Embryonic facial prominence (tissue), 1 donor: ENCODE measurements around the gene ATP2B3.

Experiments
- DNase-seq: peaks from one replicate; pipeline ENCODE4 v3.0.0-alpha.2; 2016; ENCODE audit errors: extremely low spot score

ATP2B3 gene

GRCh38 chrX:153507484-153508178, 9.8 kb upstream of the ATP2B3 start:
- no peak for DNase-seq

GRCh38 chrX:153509592-153509991, 7.8 kb upstream of the ATP2B3 start:
- no peak for DNase-seq

GRCh38 chrX:153510383-153510782, 7.1 kb upstream of the ATP2B3 start:
- no peak for DNase-seq

- DNase-seq: no peak
These were observed 5.5 kb upstream of the ATP2B3 start for GRCh38 chrX:153511784-153512500.

GRCh38 chrX:153512501-153512893, 4.9 kb upstream of the ATP2B3 start:
- DNase-seq: no peak

GRCh38 chrX:153513265-153513664, 4.2 kb upstream of the ATP2B3 start:
- DNase-seq: no peak

GRCh38 chrX:153514259-153514658, 3.2 kb upstream of the ATP2B3 start:
- no peak for DNase-seq

GRCh38 chrX:153515435-153515834, 2.0 kb upstream of the ATP2B3 start:
- DNase-seq: no peak

GRCh38 chrX:153516073-153516472, 1.4 kb upstream of the ATP2B3 start:
- no peak for DNase-seq

GRCh38 chrX:153517946-153518834, 748 bp downstream of the ATP2B3 start:
- DNase-seq: no peak

- DNase-seq: no peak
These were observed 2.3 kb downstream of the ATP2B3 start for GRCh38 chrX:153519569-153520286.

GRCh38 chrX:153520287-153520917, 3.0 kb downstream of the ATP2B3 start:
- no peak for DNase-seq

GRCh38 chrX:153521034-153521433, 3.6 kb downstream of the ATP2B3 start:
- no peak for DNase-seq

GRCh38 chrX:153522259-153522658, 4.8 kb downstream of the ATP2B3 start:
- no peak for DNase-seq

GRCh38 chrX:153523269-153523668, 5.8 kb downstream of the ATP2B3 start:
- no peak for DNase-seq

- DNase-seq: no peak
These were observed 6.8 kb downstream of the ATP2B3 start for GRCh38 chrX:153524234-153524633.

GRCh38 chrX:153525451-153525850, 8.0 kb downstream of the ATP2B3 start:
- no peak for DNase-seq

- no peak for DNase-seq
These were observed 8.6 kb downstream of the ATP2B3 start for GRCh38 chrX:153526042-153526441.

- no peak for DNase-seq
These were observed 9.4 kb downstream of the ATP2B3 start for GRCh38 chrX:153526801-153527200.

- no peak for DNase-seq
These were observed 9.8 kb downstream of the ATP2B3 start for GRCh38 chrX:153527208-153527607.

- DNase-seq: no peak
These were observed 13.1 kb downstream of the ATP2B3 start for GRCh38 chrX:153530411-153531129.
